Upper lobe of right lung (tissue), 1 donor: Measurements from ENCODE around the gene MAPK1. TPM values are rescaled to one million over a fixed set of nuclear protein-coding genes. Genes with fewer than 3 reads are reported as not detected.
"Not testable (repeated sequence)": the region's sequence is repeated elsewhere in the genome, so short reads cannot be mapped to it uniquely, and the experiment has no call there.

Experiments
- ATAC-seq: fragments of 200-7000 bp; cut with Tn5 transposase; one replicate; pipeline ENCODE4 v1.9.1; 2020; ENCODE audit warnings: mild to moderate bottlenecking, moderate library complexity
- DNase-seq: peaks from one replicate; pipeline ENCODE4 v3.0.0-alpha.2; 2020
- H3K27ac ChIP-seq: fragments of 200-600 bp; one replicate; pipeline ENCODE4 v1.8.0; 2022
- H3K27me3 ChIP-seq: fragments of 200-600 bp; one replicate; pipeline ENCODE4 v1.8.0; 2022; ENCODE audit warnings: mild to moderate bottlenecking
- H3K36me3 ChIP-seq: fragments of 200-600 bp; one replicate; pipeline ENCODE4 v1.8.0; 2022
- H3K4me1 ChIP-seq: fragments of 200-600 bp; one replicate; pipeline ENCODE4 v1.8.0; 2022
- H3K4me3 ChIP-seq: fragments of 200-600 bp; one replicate; pipeline ENCODE4 v1.8.0; 2022; ENCODE audit warnings: mild to moderate bottlenecking
- H3K9me3 ChIP-seq: fragments of 200-600 bp; one replicate; pipeline ENCODE4 v1.8.0; 2022
- CTCF ChIP-seq: fragments of 200-600 bp; IDR thresholded peaks from one replicate; pipeline ENCODE4 v1.8.0; 2022; ENCODE audit warnings: antibody characterized with exemption
- intact Hi-C: fragments of 100-400 bp; cut with DNase I; formaldehyde crosslinking; loops from one replicate; pipeline ENCODE4 v1.11.0; 2022
- total RNA-seq: library from RNA; stranded (reverse); fragmentation: NEBNext Ultra II Directional; extraction: Animal tissue kit (Norgen Biotek cat#: 25700); gene quantifications from one replicate; pipeline ENCODE4 v1.2.1, GENCODE V29; 2021
- donor health status: DM: no; HTN: yes; CAD: no; lungs with severe emphysema.

MAPK1 gene
- total RNA-seq, 1 donor from 2014 or later, result 134 TPM

- no peak for DNase-seq
- intact Hi-C loops, result no loop called here
- TF ChIP-seq CTCF, result no peak
- H3K27me3 ChIP-seq, result no peaks in the 10 kb centered on the region
- peaks cover 27% of the 10 kb centered on the region for H3K4me1 ChIP-seq
- H3K27ac ChIP-seq, result no peak overlapping the region
- H3K9me3 ChIP-seq, result no peaks in the 10 kb centered on the region
- no peaks in the 10 kb centered on the region for H3K36me3 ChIP-seq
- H3K4me3 ChIP-seq, result no peak overlapping the region
- ATAC-seq, result no peak
Measured at GRCh38 chr22:21841422-21841821, 26.0 kb downstream of the MAPK1 start.

GRCh38 chr22:21840236-21840823 is 27.1 kb downstream of the MAPK1 start:
- TF ChIP-seq CTCF, result no peak
- ATAC-seq (no peak), DNase-seq (no peak)
- Histone ChIP-seq H3K27me3 (no peaks in the 10 kb centered on the region), H3K36me3 (no peaks in the 10 kb centered on the region), H3K9me3 (no peaks in the 10 kb centered on the region), H3K4me3 (no peak overlapping the region), H3K27ac (no peak overlapping the region), H3K4me1 (peaks cover 27% of the 10 kb centered on the region)
- intact Hi-C loops, result no loop called here

DNA sequence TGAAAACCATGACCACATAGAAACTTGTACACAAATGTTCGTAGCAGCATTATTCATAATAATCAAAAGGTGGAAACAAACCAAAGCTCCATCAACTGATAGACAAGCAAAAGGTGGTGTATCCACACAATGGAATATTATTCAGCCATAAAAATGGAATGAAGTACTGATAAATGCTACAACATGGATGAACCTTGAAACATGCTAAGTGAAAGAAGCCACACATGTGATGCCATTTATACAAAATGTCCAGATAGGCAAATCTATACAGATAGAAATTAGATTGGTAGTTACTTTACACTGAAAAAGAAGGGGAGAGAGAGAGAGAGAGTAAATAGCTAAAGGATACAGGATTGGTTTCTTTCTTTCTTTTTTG is 27.7 kb downstream of the MAPK1 start:
- no peaks in the 10 kb centered on the region for H3K36me3 ChIP-seq
- DNase-seq (no peak), ATAC-seq (no peak)
- no peak for TF ChIP-seq CTCF
- peaks cover 33% of the 10 kb centered on the region for H3K4me1 ChIP-seq
- H3K27ac ChIP-seq, result no peak overlapping the region
- no peak overlapping the region for H3K4me3 ChIP-seq
- no peaks in the 10 kb centered on the region for H3K27me3 ChIP-seq
- intact Hi-C loops, result no loop called here
- H3K9me3 ChIP-seq, result no peaks in the 10 kb centered on the region

DNA sequence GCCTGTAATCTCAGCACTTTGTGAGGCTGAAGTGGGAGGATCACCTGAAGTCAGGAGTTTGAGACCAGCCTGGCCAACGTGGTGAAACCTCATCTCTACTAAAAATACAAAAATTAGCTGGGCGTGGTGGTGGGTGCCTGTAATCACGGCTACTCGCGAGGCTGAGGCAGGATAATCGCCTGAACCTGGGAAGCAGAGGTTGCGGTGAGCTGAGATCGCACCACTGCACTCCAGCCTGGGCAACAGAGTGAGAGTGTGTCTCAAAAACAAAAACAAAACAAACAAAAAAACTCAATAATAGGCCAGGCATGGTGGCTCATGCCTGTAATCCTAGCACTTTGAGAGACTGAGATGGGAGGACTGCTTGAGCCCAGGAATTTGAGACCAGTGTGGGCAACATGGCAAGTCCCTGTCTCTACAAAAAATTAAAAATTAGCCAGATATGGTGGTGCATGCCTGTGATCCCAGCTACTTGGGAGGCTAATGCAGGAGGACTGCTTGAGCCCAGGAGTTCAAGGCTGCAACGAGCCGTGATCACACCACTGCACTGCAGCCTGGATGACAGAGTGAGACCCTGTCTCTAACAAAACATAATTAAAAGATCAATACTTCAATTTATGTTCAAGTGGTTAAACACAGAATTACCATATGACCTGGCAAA is 28.2 kb downstream of the MAPK1 start:
- H3K9me3 ChIP-seq, H3K36me3 ChIP-seq, H3K4me3 ChIP-seq, intact Hi-C loops, H3K27ac ChIP-seq, H3K27me3 ChIP-seq, DNase-seq, ATAC-seq: not testable (repeated sequence)
- peaks cover 38% of the 10 kb centered on the region for H3K4me1 ChIP-seq

DNA sequence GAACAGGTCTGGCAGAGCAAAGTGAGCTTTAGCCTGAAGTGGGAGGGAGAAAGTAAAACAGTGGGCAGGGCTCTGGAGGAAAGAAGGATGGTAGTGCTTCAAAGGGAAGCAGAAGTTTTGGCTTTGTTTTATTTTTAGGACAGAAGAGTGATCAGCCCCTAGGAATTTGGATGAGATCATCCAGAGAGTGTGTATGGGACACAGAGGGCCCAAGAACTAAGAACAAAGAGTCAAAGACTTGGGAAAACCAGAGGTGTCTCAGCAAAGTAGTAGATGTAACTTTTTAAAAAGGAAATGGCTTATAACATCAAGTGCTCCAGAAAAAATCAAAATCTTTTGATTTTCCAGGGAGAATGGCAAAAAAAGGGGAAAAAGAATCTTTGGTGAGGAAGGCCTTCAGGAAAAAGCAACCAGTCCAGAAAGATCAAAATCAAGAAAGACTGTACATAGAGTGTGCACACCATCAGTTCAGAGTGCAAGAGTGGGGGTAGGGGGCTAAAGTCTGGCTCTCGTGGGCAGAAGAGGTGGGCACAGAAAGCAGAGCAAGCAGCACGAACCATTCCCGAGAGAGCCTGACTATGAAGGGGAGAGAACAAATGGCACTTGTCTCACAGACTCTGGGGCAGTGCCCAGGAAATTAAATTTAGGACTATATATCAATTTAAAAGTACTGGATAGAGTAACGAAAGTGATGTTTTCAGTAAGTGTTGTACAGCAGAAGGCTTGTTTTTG is 30.0 kb downstream of the MAPK1 start:
- Histone ChIP-seq H3K27me3 (no peaks in the 10 kb centered on the region), H3K36me3 (no peaks in the 10 kb centered on the region), H3K4me1 (peaks cover 45% of the 10 kb centered on the region), H3K9me3 (no peaks in the 10 kb centered on the region), H3K4me3 (no peak overlapping the region), H3K27ac (peak overlapping the region; percentile 43)
- no peak for TF ChIP-seq CTCF
- ATAC-seq (peak; percentile 82), DNase-seq (no peak)
- intact Hi-C loops, result no loop called here

- H3K27me3 ChIP-seq, H3K27ac ChIP-seq, H3K9me3 ChIP-seq, ATAC-seq, H3K36me3 ChIP-seq, H3K4me3 ChIP-seq, intact Hi-C loops, DNase-seq: not testable (repeated sequence)
- peaks cover 50% of the 10 kb centered on the region for H3K4me1 ChIP-seq
Measured at GRCh38 chr22:21836486-21836885, 31.0 kb downstream of the MAPK1 start.
